ENCODE results near the gene SLU7.

Gene SLU7

GRCh38 chr5:160366230-160366629, 52.7 kb downstream of the SLU7 start:
- no peak for DNase-seq

GRCh38 chr5:160363660-160364395, 55.1 kb downstream of the SLU7 start:
- DNase-seq: peak; percentile 57

GRCh38 chr5:160363211-160363610, 55.7 kb downstream of the SLU7 start:
- DNase-seq: peak; percentile 23

GRCh38 chr5:160361624-160362228, 57.2 kb downstream of the SLU7 start:
- DNase-seq: no peak

- DNase-seq: peak; percentile 28
These were observed 58.6 kb downstream of the SLU7 start for GRCh38 chr5:160360310-160360709.

- no peak for DNase-seq
These were observed 59.1 kb downstream of the SLU7 start for GRCh38 chr5:160359816-160360215.

GRCh38 chr5:160359242-160359641, 59.6 kb downstream of the SLU7 start:
- DNase-seq: no peak

- no peak for DNase-seq
These were observed 60.9 kb downstream of the SLU7 start for GRCh38 chr5:160357861-160358411.

- no peak for DNase-seq
These were observed 61.5 kb downstream of the SLU7 start for GRCh38 chr5:160357394-160357793.

GRCh38 chr5:160356550-160357347, 62.1 kb downstream of the SLU7 start:
- DNase-seq: no peak

GRCh38 chr5:160354666-160355065, 64.2 kb downstream of the SLU7 start:
- no peak for DNase-seq

- no peak for DNase-seq
These were observed 65.5 kb downstream of the SLU7 start for GRCh38 chr5:160353379-160353778.

- DNase-seq: no peak
These were observed 66.6 kb downstream of the SLU7 start for GRCh38 chr5:160352308-160352707.
